Hematopoietic multipotent progenitor cell treated with erythropoietin and hydrocortisone succinate and interleukin-3 and kit ligand, for 8 days (in vitro differentiated cells): Measurements from ENCODE around the gene VENTX.
A peak's percentile ranks its signal among the peaks of the same experiment; 100 is the strongest.

ENCODE experiments used
- DNase-seq: peaks from one replicate; pipeline ENCODE4 v3.0.0-alpha.2; 2015

The VENTX gene, protein sequence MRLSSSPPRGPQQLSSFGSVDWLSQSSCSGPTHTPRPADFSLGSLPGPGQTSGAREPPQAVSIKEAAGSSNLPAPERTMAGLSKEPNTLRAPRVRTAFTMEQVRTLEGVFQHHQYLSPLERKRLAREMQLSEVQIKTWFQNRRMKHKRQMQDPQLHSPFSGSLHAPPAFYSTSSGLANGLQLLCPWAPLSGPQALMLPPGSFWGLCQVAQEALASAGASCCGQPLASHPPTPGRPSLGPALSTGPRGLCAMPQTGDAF

DNA sequence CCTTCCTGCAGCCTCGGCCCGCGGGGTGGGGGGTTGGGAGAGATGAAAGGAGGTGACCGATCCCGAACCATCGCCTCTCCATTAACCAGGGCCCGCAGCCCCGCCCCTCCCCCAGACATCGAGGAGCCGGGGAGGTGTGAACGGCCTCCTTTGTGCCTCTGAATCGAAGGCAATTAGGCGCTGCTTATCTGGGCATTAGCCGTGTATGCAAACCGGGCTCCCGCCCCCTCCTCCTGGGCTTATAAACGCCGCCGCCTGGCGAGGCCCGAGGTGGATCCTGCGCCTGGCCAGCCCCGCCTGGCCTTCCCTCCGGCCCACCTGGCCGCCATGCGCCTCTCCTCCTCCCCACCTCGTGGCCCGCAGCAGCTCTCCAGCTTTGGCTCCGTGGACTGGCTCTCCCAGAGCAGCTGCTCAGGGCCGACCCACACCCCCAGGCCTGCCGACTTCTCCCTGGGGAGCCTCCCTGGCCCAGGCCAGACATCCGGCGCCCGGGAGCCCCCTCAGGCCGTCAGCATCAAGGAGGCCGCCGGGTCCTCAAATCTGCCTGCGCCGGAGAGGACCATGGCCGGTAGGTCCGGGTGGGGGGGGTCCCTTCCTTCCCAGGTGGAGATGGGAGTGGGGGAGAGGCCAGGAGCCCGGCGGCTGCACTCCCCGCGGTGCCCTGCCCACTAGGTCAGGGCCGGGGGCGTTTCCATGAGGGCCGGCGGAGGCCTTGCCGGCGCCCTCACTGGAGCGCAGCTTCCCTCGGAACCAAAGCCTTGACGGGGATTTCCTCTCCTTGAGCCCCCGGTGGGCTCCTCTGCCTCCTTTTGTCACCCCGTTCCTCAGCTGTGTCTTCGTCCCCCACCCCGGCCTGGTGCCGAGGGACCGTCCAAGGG, at the start of gene VENTX:
Gene VENTX (plus strand): TSS at position 268 of the 878 bp plus-strand sequence. CDS start 60 bp downstream, at position 328.
- DNase-seq: peak; percentile 25

GRCh38 chr10:133187906-133188681, 49.6 kb upstream of the VENTX start:
- DNase-seq: no peak

GRCh38 chr10:133189256-133189655, 48.4 kb upstream of the VENTX start:
- DNase-seq: no peak

GRCh38 chr10:133189726-133190125, 47.9 kb upstream of the VENTX start:
- DNase-seq: no peak

- DNase-seq: no peak
These were observed 47.4 kb upstream of the VENTX start for GRCh38 chr10:133190225-133190624.

GRCh38 chr10:133191651-133192050, 46.0 kb upstream of the VENTX start:
- no peak for DNase-seq

DNA sequence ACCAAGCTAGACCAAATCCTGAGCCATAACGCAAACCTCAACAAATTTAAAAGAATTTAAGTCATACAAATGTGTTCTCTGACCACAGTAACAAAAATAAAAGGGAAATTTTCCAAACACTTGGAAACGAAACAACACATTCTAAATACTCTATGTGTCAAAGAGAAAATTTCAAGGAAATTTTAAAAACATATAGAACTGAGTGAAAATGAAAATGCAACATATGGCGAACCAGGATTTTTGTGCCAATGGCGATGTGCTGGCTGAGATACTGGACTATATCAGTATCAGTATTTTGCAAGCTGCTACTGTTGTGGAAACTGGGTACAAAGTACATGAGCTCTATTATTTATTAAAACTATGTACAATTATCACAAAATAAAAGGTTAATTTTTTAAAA, 43.5 kb upstream of the VENTX start:
- DNase-seq: no peak

- no peak for DNase-seq
These were observed 42.6 kb upstream of the VENTX start for GRCh38 chr10:133195096-133195495.

GRCh38 chr10:133195611-133196010, 42.0 kb upstream of the VENTX start:
- no peak for DNase-seq

DNA sequence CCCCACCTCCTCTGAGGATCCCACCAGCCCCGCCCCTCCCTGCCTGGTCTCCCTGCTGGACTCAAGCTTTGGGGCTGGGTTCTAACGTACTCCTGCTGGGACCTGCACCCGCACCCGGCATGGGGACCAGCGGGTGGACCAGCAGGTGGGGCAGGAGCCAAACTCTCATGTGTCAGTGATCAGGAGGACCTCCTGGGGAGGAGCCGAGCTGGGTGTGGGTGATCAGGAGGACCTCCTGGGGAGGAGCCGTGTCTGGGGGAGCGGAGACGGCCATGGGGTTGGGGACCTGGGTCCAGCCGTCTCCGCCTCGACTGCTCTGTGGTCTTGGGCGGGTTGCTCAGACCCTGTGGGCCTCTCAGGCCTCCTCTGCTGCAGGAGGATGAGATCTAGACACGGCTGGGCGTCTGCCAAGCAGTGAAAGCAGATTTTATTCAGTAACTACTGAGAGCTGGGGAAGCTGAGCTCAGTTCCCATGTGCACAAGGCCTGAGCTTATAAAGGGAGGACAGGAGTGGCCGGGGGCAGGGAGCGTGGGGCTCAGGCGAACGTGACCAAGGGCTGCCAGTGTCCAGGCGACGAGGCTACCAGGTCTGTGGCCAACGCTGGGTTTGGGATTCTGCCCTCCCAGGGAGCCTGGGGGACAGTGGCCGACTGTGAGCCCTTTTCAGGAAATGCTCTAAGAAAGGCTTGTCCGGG, 41.3 kb upstream of the VENTX start:
- DNase-seq: no peak

GRCh38 chr10:133196936-133197758, 40.5 kb upstream of the VENTX start:
- no peak for DNase-seq

GRCh38 chr10:133197786-133198185, 39.9 kb upstream of the VENTX start:
- no peak for DNase-seq

DNA sequence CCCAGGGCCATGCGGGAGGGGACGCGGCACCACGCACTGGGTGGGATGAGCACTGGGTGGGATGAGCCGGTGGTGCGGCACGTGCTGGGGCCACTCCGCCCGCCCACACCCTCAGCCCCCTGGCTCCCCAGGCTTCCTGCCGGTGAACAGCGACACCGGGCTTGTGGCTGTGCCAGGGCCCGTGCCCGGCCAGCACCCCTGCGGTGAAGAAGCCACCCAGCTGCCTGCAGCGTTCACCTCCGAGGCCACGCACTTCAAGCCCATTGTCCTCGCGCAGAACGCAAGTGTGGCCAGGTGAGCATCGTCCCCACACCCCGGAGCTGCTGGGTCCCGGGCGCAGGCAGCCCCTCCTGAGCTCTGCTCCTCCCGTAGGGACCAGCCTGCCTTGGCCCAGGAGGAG, 39.4 kb upstream of the VENTX start:
- DNase-seq: no peak

GRCh38 chr10:133198621-133199487, 38.8 kb upstream of the VENTX start:
- no peak for DNase-seq

GRCh38 chr10:133199488-133199885, 38.2 kb upstream of the VENTX start:
- no peak for DNase-seq

DNA sequence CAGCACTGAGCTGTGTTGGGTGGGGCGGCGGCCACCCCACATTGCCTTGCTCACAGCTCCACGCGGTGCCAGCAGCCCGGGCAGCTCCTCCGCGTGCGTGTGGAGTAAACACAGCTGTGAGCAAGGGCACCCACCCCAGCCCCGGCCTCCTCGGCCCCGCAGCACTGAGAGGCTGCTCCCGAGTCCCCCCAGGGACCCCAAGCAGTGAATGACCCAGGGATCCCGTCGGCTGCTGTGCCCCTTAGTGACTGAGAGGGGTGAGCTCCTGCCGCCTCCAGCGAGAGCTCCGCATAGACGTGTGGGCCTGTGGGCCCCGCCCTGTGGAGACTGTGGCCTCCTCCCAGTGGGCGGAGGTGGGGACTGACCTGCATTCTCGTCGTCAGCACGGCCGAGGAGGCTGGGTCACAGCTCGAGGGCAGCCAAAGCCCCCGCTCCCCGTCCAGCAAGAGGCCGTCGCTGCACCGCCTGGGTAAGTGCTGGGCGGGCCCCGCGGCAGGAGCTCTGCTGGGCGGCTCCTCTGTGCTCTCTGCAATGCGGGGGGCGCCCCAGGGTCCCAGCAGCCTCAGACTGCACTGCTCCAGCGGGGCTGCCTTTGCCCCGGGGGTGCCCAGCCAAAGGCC, 37.6 kb upstream of the VENTX start:
- no peak for DNase-seq

DNA sequence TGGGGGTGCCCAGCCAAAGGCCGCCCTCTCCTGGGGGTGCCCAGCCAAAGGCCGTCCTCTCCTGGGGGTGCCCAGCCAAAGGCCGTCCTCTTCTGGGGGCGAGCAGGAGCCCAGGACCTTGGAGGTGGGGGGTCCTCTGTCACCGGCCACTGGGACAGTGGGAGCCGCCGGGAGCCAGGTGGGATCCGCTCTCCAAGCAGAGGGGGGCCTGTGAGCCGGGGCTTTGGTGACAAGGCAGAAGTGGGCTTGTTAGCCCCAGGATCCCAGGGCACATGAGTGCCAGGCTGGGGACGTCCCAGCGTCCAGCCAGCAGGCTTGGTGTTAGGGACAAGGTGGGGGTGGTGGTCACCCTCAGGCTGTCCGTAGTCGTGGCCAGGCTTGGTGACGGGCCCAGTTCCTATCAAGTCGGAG, 37.0 kb upstream of the VENTX start:
- DNase-seq: no peak

DNA sequence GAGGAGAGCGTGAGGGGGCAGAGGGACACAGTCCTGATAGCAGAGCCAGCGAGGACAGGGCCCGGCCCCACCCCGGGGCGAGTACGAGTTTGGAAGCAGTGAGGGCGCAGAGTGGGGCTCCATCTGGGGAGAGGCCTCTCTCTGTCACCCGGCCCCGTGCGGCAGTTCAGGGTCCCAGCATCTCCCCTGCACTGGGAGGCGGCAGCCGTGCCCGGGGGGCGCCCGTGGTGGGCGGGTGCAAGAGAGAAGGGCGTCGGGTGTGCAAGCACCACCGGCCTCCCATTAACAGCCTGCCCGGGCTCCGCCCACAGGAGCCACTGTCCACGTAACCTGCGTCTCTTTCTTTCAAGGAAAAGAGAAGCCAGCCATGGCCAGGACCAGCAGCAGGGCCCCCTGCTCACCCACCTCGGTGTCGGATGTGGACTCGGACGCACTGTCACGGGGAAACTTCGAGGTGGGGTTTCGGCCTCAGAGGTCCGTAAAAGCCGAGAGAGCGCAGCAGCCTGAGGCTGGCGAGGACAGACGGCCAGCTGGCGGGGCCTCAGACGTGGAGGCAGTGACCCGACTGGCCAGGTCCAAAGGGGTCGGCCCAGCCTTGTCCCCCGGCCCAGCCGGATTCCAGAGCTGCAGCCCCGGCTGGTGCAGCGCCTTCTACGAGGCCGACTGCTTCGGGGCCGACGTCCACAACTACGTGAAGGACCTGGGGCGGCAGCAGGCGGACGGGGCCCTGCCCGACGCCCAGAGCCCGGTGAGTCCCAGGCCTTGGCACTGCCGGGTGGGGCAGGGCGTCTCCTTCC, 36.3 kb upstream of the VENTX start:
- no peak for DNase-seq

DNA sequence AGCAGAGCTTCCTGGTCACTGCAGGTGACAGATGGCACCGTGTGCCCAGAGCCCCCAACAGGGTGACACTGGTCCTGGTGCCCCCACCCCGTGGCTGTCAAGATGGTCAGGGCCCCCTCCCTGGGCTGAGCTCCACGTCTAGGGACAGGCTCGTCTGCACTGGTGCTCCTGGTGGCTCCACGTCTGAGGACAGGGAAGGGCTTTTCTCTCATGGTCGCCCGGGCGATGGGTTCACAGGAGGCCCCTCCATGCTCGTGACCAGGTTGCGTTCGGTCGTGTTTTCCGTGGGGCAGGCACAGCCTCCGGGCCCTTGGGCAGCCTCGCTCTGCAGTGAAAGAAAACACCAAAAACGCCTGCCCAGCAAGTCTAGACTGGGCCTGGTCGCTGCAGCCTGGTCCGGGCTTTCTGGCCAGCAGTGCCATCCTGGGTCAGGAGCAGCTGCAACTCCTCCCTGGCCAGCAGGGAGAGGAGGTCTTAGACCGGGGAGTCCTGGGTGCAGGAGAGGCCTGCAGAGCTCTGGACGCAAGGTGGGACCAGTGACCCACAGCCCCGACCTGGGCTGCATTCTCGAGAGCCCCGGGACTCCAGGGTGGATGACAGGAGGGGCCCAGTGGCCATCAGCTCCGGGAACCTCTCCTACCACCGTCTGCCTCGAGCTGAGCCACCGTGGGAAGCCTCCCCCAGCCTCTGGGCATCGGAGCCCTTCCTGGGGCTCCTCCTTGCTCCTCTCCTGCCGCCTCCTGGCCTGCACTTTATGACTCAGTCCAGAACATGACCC, 35.5 kb upstream of the VENTX start:
- no peak for DNase-seq
